ENCODE data around the gene CMKLR1.

CMKLR1 gene

GRCh38 chr12:108371801-108372344 is 32.8 kb upstream of the CMKLR1 start:
- H3K79me2 ChIP-seq (ENCODE audit: insufficient read depth, low read length), result no peaks in the 10 kb centered on the region
- H3K27me3 ChIP-seq (ENCODE audit: insufficient read depth, low read length), result no peaks in the 10 kb centered on the region
- TF ChIP-seq, protein P1, sequence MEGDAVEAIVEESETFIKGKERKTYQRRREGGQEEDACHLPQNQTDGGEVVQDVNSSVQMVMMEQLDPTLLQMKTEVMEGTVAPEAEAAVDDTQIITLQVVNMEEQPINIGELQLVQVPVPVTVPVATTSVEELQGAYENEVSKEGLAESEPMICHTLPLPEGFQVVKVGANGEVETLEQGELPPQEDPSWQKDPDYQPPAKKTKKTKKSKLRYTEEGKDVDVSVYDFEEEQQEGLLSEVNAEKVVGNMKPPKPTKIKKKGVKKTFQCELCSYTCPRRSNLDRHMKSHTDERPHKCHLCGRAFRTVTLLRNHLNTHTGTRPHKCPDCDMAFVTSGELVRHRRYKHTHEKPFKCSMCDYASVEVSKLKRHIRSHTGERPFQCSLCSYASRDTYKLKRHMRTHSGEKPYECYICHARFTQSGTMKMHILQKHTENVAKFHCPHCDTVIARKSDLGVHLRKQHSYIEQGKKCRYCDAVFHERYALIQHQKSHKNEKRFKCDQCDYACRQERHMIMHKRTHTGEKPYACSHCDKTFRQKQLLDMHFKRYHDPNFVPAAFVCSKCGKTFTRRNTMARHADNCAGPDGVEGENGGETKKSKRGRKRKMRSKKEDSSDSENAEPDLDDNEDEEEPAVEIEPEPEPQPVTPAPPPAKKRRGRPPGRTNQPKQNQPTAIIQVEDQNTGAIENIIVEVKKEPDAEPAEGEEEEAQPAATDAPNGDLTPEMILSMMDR (IDR thresholded peaks at IDR 0.05; ENCODE audit: low read length), result no peak
- no peak for TF ChIP-seq EZH2 (IDR thresholded peaks at IDR 0.05; ENCODE audit: borderline replicate concordance, low read length)
- H3F3A ChIP-seq (ENCODE audit: insufficient read depth, low read length), result no peaks in the 10 kb centered on the region
- H2AFZ ChIP-seq (ENCODE audit: low read length), result no peak overlapping the region
- no peaks in the 10 kb centered on the region for H3K9me2 ChIP-seq (ENCODE audit: low read depth, low read length)
- no peaks in the 10 kb centered on the region for H3K36me3 ChIP-seq (ENCODE audit: insufficient read depth, low read length)
- no peaks in the 10 kb centered on the region for H3K9me3 ChIP-seq (ENCODE audit: low read length)
- H3K4me3 ChIP-seq (ENCODE audit: low read depth, low read length, poor library complexity, severe bottlenecking), result no peak overlapping the region
- H3K9ac ChIP-seq (ENCODE audit: low read length), result no peak overlapping the region
- no peaks in the 10 kb centered on the region for H3K4me1 ChIP-seq (ENCODE audit: insufficient read depth, low read length, severe bottlenecking)
- no peaks in the 10 kb centered on the region for H4K20me1 ChIP-seq (ENCODE audit: insufficient read depth, low read length)
- H3K27ac ChIP-seq (ENCODE audit: low read depth, low read length, poor library complexity, severe bottlenecking), result no peak overlapping the region
- no peak overlapping the region for H3K4me2 ChIP-seq (ENCODE audit: low read length)

- Histone ChIP-seq H2AFZ (ENCODE audit: low read length) (no peak overlapping the region), H3K9me3 (ENCODE audit: low read length) (no peaks in the 10 kb centered on the region), H3K4me2 (ENCODE audit: low read length) (no peak overlapping the region), H3K9ac (ENCODE audit: low read length) (no peak overlapping the region), H3K79me2 (ENCODE audit: insufficient read depth, low read length) (no peaks in the 10 kb centered on the region), H3K9me2 (ENCODE audit: low read depth, low read length) (no peaks in the 10 kb centered on the region), H3K4me3 (ENCODE audit: low read depth, low read length, poor library complexity, severe bottlenecking) (no peak overlapping the region), H3K27ac (ENCODE audit: low read depth, low read length, poor library complexity, severe bottlenecking) (no peak overlapping the region), H3K27me3 (ENCODE audit: insufficient read depth, low read length) (no peaks in the 10 kb centered on the region), H4K20me1 (ENCODE audit: insufficient read depth, low read length) (no peaks in the 10 kb centered on the region), H3K36me3 (ENCODE audit: insufficient read depth, low read length) (no peaks in the 10 kb centered on the region), H3K4me1 (ENCODE audit: insufficient read depth, low read length, severe bottlenecking) (no peaks in the 10 kb centered on the region), H3F3A (ENCODE audit: insufficient read depth, low read length) (no peaks in the 10 kb centered on the region)
- TF ChIP-seq, protein P1 (IDR thresholded peaks at IDR 0.05; ENCODE audit: low read length), result no peak
- TF ChIP-seq EZH2 (IDR thresholded peaks at IDR 0.05; ENCODE audit: borderline replicate concordance, low read length), result no peak
Observed at GRCh38 chr12:108370415-108370814, 31.3 kb upstream of the CMKLR1 start.

DNA sequence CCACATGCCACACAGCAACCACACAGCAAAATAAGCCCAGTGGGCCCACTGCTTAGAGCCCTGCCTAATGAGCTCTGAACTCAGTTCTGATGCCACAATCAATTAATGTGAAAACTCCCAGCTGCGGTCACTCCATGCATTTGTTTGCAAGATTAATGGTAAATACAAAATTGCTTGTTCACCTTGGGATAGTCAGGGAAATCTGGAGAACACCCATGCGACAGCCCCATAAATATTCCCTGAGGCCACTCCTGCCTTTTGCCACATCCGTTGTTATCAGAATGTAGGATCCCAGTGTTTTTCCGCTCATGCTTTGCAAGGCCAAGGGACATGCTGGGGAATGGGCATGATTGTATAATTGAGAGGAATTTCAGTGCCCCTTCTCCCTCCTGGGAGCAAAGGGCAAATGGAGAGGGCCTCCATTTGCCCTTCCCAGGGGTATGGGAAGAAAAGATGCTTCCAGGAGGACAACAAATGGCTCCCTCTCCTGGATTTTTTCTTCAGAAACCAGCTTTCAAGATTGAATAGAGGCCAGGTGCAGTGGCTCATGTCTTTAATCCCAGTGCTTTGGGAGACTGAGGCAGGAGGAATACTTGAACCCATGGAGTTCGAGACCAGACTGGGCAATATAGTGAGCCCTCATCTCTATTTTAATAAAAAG is 30.8 kb upstream of the CMKLR1 start:
- no peak overlapping the region for H2AFZ ChIP-seq (ENCODE audit: low read length)
- no peak overlapping the region for H3K4me2 ChIP-seq (ENCODE audit: low read length)
- no peaks in the 10 kb centered on the region for H3K4me1 ChIP-seq (ENCODE audit: insufficient read depth, low read length, severe bottlenecking)
- no peaks in the 10 kb centered on the region for H3F3A ChIP-seq (ENCODE audit: insufficient read depth, low read length)
- H3K27me3 ChIP-seq (ENCODE audit: insufficient read depth, low read length), result no peaks in the 10 kb centered on the region
- TF ChIP-seq EZH2 (IDR thresholded peaks at IDR 0.05; ENCODE audit: borderline replicate concordance, low read length), result no peak
- TF ChIP-seq, protein P1 (IDR thresholded peaks at IDR 0.05; ENCODE audit: low read length), result no peak
- H3K79me2 ChIP-seq (ENCODE audit: insufficient read depth, low read length), result no peaks in the 10 kb centered on the region
- H3K27ac ChIP-seq (ENCODE audit: low read depth, low read length, poor library complexity, severe bottlenecking), result no peak overlapping the region
- no peaks in the 10 kb centered on the region for H3K9me3 ChIP-seq (ENCODE audit: low read length)
- no peak overlapping the region for H3K4me3 ChIP-seq (ENCODE audit: low read depth, low read length, poor library complexity, severe bottlenecking)
- H3K36me3 ChIP-seq (ENCODE audit: insufficient read depth, low read length), result no peaks in the 10 kb centered on the region
- no peaks in the 10 kb centered on the region for H4K20me1 ChIP-seq (ENCODE audit: insufficient read depth, low read length)
- H3K9me2 ChIP-seq (ENCODE audit: low read depth, low read length), result no peaks in the 10 kb centered on the region
- H3K9ac ChIP-seq (ENCODE audit: low read length), result no peak overlapping the region
